Mesenteric fat pad (tissue), 1 donor: ENCODE results near the gene TBC1D5. TPM values are rescaled to one million over a fixed set of nuclear protein-coding genes. Genes with fewer than 3 reads are reported as not detected.
"Not testable (repeated sequence)": the region's sequence is repeated elsewhere in the genome, so short reads cannot be mapped to it uniquely, and the experiment has no call there.

Experiments
- DNase-seq: peaks from one replicate; pipeline ENCODE4 v3.0.0-alpha.2; 2020; ENCODE audit warnings: low spot score
- long read RNA-seq: library from polyadenylated mRNA; unstranded; transcript quantifications from one replicate; pipeline ENCODE4 v2.0.0, GENCODE V29; 2020
- total RNA-seq: library from RNA; stranded (reverse); fragmentation: NEBNext Ultra II Directional; extraction: Animal tissue kit (Norgen Biotek cat#: 25700); gene quantifications from one replicate; pipeline ENCODE4 v1.2.1, GENCODE V29; 2021
- donor health status: DM: yes; HTN: yes; CAD: no.

Gene TBC1D5, protein sequence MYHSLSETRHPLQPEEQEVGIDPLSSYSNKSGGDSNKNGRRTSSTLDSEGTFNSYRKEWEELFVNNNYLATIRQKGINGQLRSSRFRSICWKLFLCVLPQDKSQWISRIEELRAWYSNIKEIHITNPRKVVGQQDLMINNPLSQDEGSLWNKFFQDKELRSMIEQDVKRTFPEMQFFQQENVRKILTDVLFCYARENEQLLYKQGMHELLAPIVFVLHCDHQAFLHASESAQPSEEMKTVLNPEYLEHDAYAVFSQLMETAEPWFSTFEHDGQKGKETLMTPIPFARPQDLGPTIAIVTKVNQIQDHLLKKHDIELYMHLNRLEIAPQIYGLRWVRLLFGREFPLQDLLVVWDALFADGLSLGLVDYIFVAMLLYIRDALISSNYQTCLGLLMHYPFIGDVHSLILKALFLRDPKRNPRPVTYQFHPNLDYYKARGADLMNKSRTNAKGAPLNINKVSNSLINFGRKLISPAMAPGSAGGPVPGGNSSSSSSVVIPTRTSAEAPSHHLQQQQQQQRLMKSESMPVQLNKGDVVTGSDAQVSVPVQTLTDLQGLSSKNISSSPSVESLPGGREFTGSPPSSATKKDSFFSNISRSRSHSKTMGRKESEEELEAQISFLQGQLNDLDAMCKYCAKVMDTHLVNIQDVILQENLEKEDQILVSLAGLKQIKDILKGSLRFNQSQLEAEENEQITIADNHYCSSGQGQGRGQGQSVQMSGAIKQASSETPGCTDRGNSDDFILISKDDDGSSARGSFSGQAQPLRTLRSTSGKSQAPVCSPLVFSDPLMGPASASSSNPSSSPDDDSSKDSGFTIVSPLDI
- total RNA-seq = 50.1 TPM
- long read RNA-seq, partial matches to known transcripts = 21 of 77 reads
- long read RNA-seq, other reads (novel, unspliced or antisense) = 55 of 77 reads

DNA sequence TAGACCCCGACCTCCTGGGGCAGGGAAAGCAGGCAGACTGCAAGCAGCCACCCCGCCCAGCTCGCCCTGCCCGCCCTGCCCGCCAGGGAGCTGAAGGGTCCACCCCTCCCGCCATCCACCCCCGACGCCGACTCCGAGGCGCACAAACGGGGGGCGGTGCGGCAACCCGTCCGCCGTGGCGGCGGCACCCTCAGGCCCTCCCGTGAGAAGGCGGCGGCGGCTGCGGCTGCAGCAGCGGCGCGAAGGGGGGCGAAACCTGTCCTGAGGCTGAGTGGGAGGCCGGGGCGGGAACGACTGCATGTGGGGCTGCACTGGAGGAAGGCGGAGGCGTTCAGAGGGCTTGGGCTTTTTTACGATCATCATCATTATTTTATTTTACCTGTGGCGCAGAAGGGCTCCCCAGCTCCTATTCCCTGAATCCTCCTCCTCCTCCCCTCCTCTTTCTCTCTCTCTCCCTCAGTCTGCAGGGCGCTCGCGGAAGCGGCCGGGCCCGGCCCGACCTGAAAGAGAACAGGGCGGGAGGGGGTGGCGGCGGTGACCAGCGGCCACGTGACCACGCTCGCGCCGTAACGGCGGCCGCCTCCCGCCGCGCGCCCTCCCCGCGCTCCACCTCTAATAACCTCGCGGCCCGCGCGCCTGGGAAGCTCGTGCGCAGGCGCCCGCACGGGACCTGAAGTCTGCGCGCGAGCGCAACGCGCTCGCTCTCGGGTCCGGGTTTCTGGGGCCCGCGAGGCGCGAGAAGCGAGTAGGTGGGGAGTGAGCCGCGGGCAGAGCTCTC, at the start of gene TBC1D5:
Gene TBC1D5, minus strand, starts transcription at position 530 of the 778 bp plus-strand sequence. CDS start 234,061 bp downstream, outside the sequence.
- peak; percentile 98 for DNase-seq

DNA sequence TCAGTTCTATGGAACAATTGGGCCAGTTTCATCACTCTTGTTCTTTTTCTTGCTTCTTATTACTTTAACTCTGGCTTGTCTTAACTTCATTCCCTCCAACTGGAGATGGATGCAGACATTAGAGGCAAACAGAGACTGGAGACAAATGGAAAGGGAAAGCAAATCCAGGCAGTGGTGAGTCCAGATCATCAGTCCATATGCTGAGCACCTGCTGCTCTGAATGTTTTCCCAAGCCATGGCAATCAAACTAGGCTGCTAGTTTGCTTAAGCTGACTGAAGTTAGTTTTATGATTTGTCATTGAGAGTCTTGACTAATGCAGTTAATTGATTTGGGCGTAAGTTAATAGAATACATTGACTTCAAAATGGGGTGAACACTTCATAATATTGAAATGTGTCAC, 41.0 kb upstream of the TBC1D5 start:
- no peak for DNase-seq

DNA sequence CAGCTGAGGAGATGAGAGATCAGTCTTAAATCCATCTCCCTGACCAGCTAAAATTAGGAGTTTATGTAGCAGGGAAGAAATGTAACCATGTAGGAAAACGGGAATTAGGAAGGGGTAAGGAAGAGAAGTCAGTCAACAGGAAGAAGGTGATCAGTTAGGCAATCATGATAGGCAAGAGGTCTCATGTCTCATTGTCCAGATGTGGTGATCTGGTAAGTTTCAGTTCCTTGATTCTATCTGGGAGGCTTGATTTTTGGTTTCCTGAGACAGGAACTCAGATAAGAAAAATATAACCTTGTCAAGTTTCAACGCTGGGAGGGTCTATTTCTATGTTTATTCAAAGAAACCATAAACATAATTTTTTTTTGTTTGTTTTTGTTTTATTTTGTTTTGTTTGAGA, 40.3 kb upstream of the TBC1D5 start:
- no peak for DNase-seq

DNA sequence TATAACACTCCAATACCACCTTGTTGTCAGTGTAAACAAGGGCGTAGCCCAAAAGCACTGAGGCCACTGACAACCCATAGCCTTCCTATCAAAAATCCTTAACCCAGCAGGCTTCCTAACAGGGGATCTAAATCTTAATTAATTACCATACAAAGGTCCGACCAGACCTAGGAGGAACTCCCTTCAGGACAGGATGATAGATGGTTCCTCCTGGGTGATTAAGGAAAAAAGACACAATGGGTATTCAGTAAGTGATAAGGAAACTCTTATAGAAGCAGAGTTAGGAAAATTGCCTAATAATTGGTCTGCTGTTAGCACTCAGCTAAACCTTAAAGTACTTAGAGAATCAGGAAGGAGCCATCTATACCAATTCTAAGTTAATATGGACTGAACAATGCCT, 37.9 kb upstream of the TBC1D5 start:
- DNase-seq = not testable (repeated sequence)

DNA sequence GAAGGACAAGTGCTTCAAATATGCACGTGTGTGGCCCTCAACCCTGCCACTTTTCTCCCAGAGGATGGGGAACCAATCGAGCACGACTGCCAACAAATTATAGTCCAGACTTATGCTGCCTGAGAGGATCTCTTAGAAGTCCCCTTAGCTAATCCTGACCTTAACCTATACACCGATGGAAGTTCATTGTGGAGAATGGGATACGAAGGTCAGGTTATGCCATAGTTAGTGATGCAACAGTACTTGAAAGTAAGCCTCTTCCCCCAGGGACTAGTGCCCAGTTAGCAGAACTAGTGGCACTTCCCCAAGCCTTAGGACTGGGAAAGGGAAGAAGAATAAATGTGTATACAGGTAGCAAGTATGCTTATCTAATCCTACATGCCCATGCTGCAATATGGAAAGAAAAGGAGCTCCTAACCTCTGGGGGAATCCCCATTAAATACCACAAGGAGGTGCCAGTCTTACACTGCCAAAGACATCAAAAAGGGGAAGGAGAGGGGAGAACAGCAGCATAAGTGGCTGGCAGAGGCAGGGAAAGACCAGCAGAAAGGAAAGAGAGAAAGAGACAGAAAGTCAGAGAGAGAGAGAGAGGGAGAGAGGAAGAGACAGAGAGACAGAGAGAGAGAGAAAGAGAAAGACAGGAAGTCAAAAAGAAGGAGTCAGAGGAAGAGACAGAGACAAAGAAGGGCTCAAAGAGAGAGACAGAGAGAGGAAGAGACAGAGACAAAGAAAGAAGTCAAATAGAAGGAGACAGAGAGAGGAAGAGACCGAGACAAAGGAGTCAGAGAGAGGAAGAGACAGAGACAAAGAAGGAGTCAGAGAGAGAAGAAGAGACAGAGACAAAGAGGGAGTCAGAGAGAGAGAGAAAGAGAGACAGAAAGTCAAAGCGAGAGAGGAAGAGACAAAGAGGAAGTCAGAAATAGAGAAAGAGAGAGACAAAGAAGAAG, 37.1 kb upstream of the TBC1D5 start:
- not testable (repeated sequence) for DNase-seq

DNA sequence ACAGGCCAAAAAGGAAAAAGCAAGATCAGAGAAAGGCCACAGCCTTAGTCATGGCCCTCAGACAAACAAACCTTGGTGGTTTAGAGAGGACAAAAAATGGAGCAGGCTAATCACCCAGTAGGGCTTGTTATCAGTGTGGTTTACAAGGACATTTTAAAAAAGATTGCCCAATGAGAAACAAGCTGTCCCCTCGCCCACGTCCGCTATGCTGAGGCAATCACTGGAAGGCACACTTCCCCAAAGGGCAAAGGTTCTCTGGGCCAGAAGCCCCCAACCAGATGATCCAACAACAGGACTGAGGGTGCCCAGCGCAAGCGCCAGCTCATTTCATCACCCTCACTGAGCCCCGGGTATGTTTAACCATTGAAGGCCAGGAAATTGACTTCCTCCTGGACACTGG, 34.9 kb upstream of the TBC1D5 start:
- DNase-seq = not testable (repeated sequence)

DNA sequence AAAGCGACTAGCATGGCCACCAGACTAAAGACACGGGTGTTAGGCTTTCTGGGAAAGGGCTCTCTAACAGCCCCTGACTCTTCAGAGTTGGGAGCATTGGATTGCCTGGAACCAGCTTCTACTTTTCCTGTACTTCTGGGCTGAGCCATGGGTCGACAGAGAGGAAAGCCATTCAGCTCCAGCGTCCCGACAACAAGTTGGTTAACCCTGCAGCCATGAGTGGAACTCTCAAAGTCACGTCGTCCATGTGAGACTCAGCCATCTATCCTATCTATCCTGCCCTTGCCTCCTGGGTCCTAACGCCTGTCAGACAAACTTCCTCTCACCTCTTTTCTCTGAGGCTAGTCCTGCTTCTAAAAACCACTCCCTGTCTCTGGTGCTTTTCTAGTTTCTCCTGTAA, 32.6 kb upstream of the TBC1D5 start:
- no peak for DNase-seq

DNA sequence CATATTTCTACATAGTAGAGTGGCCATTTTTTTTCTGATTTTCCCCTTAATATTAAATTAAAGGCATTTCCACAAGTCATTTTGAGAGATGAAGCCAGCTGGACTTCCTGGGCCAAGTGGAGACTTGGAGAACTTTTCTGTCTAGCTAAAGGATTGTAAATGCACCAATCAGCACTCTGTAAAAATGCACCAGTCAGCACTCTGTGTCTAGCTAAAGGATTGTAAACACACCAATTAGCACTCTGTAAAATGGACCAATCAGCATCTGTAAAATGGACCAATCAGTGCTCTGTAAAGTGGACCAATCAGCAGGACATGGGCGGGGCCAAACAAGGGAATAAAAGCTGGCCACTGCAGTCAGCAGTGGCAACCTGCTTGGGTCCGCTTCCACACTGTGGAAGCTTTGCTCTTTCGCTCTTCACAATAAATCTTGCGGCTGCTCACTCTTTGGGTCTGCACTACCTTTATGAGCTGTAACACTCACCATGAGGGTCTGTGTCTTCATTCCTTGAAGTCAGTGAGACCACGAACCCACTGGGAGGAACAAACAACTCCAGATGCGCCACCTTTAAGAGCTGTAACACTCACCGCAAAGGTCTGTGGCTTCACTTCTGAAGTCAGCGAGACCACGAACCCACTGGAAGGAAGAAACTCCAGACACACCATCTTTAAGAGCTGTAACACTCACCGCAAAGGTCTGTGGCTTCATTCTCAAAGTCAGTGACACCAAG, 31.9 kb upstream of the TBC1D5 start:
- DNase-seq = not testable (repeated sequence)

DNA sequence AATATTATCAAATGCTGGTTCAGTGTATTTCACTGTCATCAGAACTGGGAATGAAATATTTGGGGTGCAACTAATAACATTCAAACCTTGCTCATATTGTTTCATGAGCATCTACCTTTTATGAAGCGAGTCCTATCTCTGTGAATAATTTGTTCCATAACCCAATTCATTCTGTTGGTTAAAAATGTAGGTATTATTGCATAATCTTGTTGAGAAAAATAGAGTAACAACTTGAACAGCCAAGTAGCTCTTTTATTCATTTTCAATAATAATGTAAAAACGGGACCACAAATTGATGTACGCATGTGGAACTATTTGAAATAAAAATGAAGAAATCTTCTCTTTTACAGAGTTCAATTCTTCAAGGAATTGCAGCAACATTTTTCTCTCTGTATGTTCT, 30.1 kb upstream of the TBC1D5 start:
- no peak for DNase-seq

DNA sequence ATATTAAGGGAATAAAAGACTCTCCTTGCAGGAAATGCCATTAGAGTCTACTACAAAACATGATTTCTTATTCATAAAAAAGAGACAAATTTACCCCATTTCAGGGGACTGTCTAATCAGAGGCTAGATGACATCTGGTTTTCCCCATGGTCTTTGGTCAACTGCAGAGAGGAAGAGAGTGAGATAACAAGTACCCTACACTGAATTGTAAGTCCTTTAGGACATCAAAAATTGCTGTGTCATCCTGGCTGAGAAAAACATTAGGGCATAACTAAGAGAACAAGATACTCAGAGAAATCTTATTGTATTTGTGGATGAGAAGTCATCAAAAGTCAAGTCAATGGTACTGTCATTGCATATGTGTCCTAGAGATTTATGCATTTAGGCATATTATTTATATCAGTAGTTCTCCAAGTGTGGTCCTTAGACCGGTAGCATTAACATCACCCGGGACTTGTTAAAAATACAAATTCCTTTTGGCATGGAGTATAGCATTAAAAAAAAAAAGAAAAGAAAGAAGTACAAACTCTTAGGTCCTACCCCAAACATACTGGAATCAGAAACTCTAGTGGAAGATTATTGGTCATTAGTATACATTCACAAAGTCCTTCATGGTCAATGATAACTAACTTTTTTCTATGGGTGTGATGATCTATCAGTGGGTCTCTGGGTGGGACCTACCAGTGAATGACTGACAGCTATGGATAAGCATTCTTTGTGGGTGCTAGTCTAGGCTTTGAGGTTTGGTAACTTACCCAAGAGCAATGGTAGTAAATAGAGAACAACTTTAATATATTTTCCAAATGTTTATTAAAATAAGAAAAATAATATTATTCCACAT, 29.0 kb upstream of the TBC1D5 start:
- no peak for DNase-seq

DNA sequence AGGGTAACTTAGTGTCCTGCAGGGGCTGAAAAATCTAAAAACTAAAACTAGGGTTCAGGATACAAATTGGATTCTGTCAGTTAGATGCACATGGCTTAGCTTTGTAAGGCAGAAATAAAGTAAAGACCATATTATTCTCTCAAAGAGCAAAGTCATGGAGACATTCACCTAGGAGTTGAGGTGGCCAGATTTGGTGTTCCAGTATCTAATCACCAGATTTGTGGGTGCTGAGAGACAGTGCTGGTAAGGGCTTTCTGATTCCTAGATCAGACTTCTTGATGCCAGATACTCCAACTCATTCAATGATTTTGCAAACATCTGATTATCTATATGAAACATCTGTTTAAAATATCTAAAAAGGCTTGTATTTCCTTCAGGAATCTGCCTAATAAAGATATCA, 28.3 kb upstream of the TBC1D5 start:
- DNase-seq = no peak

DNA sequence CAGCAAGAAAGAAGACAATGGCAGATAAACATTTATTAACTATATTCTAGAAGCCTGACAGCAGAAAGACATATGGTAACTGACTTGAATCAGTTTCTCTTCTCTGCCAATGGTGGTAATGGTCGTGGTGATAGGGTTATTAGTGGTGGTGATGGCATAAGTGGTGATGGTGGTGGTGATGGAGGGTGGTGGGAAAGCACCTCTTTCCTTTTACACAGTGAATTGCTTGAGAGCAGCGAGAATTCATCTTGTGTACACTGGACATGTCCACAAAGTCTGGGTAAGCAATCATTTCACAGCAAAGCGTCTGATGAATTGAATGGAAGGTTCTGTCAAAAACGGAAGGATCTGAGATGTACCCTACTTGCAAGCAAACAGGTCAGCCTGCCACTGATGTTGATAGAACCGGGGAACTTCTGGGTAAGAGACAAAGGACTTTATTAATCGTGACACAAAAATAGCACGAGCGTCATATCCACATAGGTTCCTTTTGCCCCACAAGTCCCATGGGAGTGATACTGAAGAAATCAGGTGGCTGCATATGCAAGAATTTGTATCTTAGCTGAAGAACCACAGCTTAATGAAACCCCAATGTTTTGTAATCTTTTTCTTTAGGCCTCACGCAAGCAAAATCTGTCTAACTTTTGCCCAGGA, 23.5 kb upstream of the TBC1D5 start:
- DNase-seq = no peak

DNA sequence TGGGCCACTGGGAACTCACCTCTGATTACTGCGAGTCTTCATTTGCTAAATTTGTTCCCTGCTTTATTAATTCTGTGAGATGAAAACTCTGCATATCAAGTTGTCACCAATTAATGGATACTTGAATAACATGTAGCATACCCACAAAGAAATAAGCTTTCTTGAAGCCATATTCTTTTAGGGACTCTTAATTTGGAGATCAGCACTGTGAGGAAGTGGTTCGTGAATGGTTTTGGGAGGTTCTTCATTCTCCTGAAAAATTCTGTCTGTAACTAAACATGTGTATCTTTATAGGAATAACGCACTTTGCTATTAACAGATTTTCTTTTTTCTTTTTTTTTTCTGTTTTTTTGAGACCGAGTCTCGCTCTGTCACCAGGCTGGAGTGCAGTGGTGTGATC, 19.1 kb upstream of the TBC1D5 start:
- DNase-seq = no peak

DNA sequence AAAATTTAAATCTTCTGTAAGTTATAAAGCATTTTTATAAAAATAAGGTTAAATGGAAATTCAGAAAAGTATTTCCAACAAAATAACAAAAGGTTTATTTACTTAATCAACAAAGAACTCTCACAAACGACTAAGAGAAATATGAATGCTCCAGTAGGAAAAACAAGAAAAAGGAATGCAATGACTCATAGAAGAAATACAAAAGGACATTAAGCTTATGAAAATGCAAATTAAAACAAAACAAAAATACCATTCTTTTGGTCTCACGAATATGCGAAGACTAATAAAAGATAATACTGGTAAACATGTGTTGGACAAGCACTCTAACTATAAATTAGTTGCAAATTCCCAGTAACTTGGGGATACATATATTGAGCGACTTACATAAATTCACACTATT, 17.5 kb upstream of the TBC1D5 start:
- DNase-seq = no peak

DNA sequence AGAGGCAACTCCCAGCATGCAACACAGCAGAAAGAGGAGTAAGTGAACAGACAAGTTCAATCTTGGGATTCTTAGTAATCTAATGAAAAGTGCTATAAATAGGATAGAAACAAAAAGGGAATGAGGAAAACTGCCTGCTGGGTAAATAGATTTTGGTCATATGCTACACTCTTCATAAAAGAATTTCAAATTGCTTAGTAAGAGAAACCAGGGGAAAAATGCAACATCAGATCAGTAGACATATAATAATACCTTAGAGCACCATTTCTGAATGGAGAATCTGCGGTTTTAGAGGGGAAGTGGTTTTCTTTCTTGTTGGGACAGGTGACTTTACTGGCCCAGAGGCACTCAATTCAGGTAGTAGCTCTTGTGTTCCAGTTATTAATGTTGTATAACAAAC, 13.4 kb upstream of the TBC1D5 start:
- DNase-seq = no peak

DNA sequence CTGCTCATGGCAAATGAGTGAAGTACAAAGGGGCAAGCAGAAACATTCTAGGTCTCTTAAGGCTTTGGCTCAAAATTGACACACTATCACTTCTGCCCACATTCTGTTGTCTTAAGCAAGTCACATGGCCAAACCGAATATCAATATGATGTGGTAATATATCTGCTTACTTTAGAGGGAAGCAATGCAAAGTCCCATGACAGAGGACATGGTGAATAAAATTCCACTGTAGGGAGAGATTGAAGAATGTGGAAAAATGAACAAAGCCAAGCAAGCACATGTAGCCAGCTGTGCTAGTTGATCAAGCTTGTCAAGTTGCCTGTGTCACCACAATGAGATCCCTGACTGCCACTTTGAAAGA, 11.2 kb upstream of the TBC1D5 start:
- DNase-seq = no peak

DNA sequence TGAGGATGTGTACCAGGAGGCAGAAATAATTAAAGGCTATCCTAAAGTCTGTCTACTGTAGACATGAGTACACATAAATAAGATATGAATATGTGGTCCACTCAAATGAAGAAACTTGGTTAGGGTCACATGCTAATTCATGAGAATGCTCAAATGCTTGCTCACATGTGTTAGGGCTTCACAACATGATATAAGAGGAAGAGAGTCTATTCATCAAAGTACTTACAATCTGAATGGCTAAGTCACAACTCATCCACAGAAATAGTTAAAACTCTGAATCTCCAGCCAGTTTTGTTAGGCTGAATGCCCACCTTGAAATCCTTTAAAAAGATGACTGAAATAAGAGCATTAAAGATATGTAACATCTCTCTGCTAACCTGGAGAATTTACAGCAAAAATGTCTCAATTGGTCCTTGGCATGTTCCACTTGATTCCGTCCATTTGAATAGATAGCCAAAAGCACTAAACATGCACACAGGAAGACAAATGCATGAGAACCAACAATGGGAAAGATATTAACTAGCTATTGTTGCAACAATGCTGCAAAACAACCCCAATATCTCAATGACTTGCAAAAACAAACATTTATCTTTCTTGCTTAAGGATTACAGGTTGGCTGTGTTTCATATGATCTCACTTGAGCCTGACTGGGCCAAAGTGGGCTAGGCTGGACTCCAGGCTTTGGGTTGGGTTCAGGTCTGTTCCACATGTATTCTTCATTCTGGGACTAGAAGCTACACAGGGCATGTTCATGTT, 10.6 kb upstream of the TBC1D5 start:
- DNase-seq = no peak

DNA sequence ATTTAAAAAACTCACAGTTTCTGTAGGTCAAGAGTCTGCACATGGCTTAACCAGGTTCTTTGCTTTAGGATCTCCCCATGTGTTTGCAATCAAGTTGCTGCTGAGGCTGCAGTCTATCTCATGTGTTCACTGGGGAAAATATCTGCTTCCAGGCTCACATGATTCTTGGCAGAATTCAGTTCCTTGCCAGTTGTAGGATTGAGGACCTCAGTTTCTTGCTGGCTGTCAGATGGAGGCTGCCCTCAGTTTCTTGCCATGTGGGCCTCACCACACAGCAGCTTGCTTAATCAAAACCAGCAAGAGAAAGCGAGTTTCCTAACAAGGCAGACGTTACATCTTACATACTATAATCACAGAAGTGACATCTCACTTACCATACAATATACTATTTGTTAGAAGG, 10.0 kb upstream of the TBC1D5 start:
- no peak for DNase-seq
